Erythroblast (primary cell): ENCODE results near the gene CKM.

Experiments used
- GATA1 ChIP-seq: IDR thresholded peaks from 2 replicates; pipeline ENCODE4 v1.6.1; 2011; ENCODE audit warnings: low read depth, mild to moderate bottlenecking, control low read depth, low read length, moderate library complexity
- POLR2A ChIP-seq: IDR thresholded peaks from 2 replicates; pipeline ENCODE4 v1.6.1; 2011; ENCODE audit warnings: mild to moderate bottlenecking, low read length

DNA sequence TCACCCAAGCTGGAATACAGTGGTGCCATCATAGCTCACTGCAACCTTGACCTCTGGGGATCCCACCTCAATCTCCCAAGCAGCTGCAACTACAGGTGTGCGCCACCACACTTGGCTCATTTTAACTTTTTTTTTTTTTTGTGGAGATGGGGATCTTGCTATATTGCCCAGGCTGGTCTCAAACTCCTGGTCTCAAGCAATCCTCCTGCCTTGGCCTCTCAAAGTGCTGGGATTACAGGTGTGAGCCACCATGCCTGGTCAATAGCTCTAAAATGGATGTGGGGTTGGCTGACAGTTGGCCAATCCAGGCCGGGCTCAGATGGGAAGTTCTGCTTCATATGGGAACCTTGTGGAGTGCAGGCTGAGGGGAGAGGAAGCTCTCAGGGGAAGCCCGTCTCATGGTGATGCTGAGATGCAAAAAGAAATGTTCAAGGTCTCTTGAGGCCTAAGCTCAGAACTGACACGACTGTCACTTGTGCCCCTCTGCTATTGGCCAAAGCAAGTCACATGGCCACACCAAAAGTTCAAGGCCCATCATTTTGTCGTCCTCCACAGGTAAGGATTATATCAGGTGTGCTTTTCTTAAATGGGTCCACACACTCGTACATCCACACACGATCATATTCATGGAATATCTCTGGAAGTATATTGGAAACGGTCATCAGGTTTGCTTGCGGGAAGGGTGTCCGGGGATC is 11.1 kb upstream of the CKM start:
- TF ChIP-seq POLR2A (no peak), GATA1 (no peak)
